Measurements from ENCODE around the gene TMEM244.
"Not testable (repeated sequence)": the region's sequence is repeated elsewhere in the genome, so short reads cannot be mapped to it uniquely, and the experiment has no call there.

The TMEM244 gene

GRCh38 chr6:129866256-129866655 lies 5.1 kb upstream of the TMEM244 start:
- DNase-seq = no peak

- DNase-seq = no peak
Measured at GRCh38 chr6:129865013-129865412, 3.9 kb upstream of the TMEM244 start.

GRCh38 chr6:129863664-129864063 lies 2.5 kb upstream of the TMEM244 start:
- DNase-seq = peak; percentile 87

- DNase-seq = no peak
Measured at GRCh38 chr6:129859524-129859923, 1.6 kb downstream of the TMEM244 start.

- DNase-seq = no peak
Measured at GRCh38 chr6:129857838-129858237, 3.3 kb downstream of the TMEM244 start.

- peak; percentile 20 for DNase-seq
Measured at GRCh38 chr6:129853996-129854711, 7.0 kb downstream of the TMEM244 start.

- no peak for DNase-seq
Measured at GRCh38 chr6:129852257-129852858, 8.8 kb downstream of the TMEM244 start.

GRCh38 chr6:129849456-129849855 lies 11.7 kb downstream of the TMEM244 start:
- DNase-seq = peak; percentile 90

- DNase-seq = no peak
Measured at GRCh38 chr6:129846761-129847160, 14.4 kb downstream of the TMEM244 start.

GRCh38 chr6:129845696-129846095 lies 15.4 kb downstream of the TMEM244 start:
- DNase-seq = peak; percentile 32

- peak; percentile 95 for DNase-seq
Measured at GRCh38 chr6:129844118-129844891, 16.8 kb downstream of the TMEM244 start.

GRCh38 chr6:129843573-129843972 lies 17.5 kb downstream of the TMEM244 start:
- DNase-seq = no peak

- DNase-seq = no peak
Measured at GRCh38 chr6:129842881-129843409, 18.2 kb downstream of the TMEM244 start.

GRCh38 chr6:129842137-129842536 lies 19.0 kb downstream of the TMEM244 start:
- no peak for DNase-seq

- DNase-seq = not testable (repeated sequence)
Measured at GRCh38 chr6:129839562-129839961, 21.6 kb downstream of the TMEM244 start.

- no peak for DNase-seq
Measured at GRCh38 chr6:129835691-129836090, 25.4 kb downstream of the TMEM244 start.

- no peak for DNase-seq
Measured at GRCh38 chr6:129832299-129832698, 28.8 kb downstream of the TMEM244 start.

- no peak for DNase-seq
Measured at GRCh38 chr6:129828229-129828628, 32.9 kb downstream of the TMEM244 start.

- DNase-seq = no peak
Measured at GRCh38 chr6:129818251-129818650, 42.9 kb downstream of the TMEM244 start.

GRCh38 chr6:129817821-129818220 lies 43.3 kb downstream of the TMEM244 start:
- no peak for DNase-seq

- DNase-seq = no peak
Measured at GRCh38 chr6:129817332-129817731, 43.8 kb downstream of the TMEM244 start.

- no peak for DNase-seq
Measured at GRCh38 chr6:129812145-129812777, 48.9 kb downstream of the TMEM244 start.

- DNase-seq = not testable (repeated sequence)
Measured at GRCh38 chr6:129807141-129807540, 54.0 kb downstream of the TMEM244 start.
